T1000 (cell line): ENCODE measurements around the gene GALNT9.
"Not testable (repeated sequence)": the region's sequence is repeated elsewhere in the genome, so short reads cannot be mapped to it uniquely, and the experiment has no call there.

ENCODE experiments used
- DNase-seq: peaks from one replicate; lab custom pipeline; 2025; ENCODE audit warnings: mixed read lengths; lab: John Stamatoyannopoulos, UW

The GALNT9 gene

DNA sequence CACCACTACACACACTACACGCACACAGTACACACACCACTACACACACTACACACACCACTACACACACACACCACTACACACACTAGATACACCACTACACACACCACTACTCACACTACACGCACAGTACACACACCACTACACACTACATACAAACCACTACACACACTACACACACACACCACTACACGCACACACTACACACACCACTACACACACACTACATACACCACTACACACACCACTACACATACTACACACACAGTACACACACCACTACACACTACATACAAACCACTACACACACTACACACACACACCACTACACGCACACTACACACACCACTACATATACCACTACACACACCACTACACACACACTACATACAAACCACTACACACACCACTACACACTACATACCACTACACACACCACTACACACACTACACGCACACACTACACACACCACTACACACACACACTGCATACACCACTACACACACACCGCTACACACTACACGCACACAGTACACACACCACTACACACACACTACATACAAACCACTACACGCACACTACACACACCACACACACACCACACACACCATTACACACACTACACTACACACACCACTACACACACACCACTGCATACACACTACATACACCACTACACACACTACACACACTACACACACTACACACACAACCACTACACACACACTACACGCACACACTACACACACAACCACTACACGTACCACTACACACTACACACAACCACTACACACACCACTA lies 173.4 kb downstream of the GALNT9 start:
- DNase-seq = no peak

DNA sequence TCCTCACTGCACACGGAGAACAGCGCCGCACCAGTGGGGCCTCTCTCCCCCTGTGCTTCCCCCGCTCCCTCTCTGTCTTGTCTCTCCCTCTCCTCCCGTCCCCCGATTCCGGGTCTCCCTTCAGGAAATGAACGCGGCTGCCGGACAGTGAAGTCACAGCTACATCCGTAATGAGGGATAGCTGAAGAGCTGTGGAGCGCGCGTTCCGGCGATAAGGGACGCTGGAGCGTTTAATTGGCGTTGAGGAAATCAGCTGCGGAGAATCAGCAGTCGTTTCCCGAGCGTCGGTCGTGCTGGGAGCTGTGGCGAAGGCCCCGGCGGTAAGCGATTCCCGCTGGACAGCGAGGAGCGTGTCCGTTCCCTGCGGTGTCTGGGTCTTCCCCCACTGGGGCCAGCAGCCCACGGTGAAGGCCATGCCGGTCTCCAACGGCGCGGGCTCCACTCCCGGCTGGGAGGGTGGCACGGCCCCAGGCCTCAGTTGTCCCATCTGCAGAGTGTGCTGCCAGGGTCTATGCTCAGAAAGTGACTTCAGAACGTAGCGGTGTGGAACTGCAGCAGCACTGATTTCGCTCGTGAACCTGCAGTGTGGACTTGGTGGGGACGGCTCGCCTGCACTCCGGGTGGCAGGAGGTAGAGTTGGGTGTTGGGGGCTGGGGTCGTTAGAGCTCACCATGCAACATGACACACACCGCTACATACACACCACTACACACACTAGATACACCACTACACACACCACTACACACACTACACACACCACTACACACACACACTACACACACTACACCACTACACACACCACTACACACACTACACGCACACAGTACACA lies 174.2 kb downstream of the GALNT9 start:
- no peak for DNase-seq

DNA sequence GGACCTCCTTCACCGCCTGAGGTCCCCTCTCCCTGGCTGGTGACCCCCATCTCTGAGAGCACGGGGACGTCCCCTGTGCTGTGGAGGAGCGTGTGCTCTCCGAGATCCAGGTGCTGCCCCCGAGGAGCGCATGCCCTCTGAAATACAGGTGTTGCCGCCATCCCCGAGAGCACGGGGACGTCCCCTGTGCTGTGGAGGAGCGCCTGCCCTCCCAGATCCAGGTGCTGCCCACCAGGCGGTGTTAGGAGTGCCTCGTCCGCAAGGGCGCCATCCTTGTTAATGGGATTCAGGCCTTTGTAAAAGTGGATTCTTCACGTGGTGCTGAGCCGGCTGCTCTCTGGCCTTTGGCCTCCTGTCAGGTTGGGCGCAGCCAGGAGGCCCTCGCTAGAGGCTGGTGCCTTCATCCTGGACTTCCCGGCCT lies 175.0 kb downstream of the GALNT9 start:
- no peak for DNase-seq

DNA sequence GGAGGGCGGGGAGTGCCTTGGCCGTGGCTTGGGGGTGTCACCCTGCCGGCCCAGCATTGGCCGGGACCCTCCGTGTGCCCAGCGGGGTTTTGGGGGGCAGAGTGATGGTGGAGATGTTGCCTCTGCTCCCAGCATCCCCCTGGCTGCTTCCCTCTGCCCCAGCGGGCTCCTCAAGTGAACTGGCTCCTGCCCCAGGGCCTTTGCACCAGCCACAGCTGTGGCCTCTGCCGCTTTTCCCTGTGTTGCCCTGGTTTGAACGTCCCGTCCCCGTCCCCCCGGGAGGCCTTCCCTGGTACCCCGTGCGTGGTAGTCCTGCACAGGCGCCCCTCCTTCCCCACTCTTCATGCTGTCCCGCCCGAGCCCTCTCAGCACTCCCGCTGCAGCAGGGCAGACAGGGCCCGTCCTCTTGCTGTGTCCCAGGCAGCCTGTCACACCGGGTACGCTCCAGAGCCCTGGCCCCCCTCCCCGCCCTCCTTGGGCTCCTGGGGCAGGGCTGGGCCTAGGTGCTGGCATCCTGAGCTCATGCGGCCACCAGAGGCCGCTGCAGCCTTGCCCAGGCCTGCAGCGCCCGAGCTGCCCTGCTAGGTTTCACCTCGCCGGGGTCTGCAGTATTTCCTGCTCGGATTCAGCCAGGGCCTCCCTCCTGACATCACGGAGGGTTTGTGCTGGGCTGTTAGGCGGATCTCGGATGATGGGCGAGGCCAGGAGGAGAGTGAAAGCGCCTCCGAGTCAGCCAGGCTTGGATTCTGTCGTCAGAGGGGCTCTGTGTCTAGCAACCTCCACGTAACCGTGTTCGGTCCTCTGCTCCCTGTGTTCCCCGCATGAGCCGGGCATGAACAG lies 175.7 kb downstream of the GALNT9 start:
- peak; percentile 20 for DNase-seq

DNA sequence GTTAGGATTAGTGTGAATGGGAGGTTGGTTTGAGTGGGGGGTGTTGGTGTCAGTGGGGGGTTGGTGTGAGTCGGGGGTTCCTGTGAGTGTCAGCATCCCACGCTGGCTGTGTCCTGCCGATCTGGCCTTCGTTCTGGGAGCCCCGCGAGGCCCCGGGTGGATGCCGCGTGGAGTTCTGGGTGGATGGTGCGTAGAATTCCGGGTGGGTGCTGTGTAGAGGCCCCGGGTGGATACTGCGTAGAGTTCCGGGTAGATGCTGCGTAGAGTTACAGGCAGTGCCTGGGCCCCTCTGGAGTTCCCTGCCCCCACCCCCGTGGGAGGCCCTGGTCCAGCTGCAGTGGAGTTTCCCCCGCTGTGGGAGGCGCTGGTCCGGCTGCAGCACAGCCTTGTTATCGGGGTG lies 176.4 kb downstream of the GALNT9 start:
- DNase-seq = no peak

DNA sequence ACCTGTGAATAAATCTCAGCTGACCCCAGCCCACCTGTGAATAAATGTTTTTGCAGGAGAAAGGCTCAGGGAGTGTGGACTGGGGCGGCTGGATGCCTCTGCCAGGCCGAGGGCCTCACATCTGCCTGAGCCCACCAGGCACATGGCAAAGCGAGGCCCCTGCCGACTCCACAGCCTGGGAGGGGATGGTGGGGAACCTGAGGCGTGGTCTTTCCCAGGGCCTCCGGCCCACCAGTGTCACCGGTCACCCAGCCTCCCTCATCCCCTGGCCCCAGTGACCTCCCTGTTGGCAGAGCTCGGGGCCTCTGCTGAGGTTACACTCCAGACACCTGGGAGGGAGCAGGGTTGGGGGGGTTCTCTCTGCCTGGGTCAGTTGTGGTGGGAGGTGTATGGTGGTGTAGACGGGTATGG lies 177.0 kb downstream of the GALNT9 start:
- DNase-seq = no peak

DNA sequence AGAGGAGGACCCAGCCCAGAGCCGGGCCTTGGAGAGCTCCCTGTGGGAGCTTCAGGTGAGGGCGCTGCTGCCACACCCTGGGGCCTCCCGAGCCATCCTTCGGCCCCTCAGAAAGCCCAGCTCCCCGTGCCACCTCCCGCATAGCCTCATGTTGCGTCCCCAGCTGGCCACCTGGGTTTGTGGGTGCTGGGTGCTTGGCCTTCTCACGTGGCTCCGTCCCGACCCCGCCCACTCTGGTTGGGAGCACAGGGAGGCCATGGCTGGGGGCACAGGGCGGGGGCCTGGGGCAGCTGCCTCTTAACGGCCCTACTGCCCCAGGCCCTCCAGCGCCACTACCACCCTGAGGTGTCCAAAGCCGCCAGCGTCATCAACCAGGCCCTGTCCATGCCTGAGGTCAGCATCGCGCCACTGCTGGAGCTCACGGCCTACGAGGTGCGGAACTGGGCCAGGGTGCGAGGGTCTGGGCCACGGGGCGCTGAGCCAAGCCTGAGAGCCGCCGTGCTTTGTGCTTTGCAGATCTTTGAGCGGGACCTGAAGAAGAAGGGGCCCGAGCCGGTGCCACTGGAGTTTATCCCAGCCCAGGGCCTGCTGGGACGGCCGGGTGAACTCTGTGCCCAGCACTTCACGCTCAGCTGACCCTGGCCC lies 177.5 kb downstream of the GALNT9 start:
- DNase-seq = no peak

DNA sequence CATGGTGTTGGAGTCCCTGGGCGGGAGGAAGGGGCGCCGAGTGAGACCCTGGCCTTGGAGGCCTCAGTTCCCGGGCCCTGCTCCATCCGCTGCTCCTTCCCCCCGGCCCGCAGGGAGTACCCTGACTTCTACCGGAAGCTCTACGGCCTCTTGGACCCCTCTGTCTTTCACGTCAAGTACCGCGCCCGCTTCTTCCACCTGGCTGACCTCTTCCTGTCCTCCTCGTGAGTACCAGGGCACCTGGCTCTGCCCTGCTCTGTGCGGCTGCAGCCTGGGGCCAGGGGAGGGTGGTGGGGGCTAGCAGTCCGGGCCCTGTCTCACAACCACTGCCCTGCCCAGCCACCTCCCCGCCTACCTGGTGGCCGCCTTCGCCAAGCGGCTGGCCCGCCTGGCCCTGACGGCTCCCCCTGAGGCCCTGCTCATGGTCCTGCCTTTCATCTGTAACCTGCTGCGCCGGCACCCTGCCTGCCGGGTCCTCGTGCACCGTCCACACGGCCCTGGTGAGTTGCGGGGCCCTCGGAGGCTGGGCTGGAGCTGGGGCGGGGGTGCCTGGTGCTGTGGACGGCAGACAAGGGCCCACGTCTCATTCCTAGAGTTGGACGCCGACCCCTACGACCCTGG lies 178.1 kb downstream of the GALNT9 start:
- DNase-seq = no peak

DNA sequence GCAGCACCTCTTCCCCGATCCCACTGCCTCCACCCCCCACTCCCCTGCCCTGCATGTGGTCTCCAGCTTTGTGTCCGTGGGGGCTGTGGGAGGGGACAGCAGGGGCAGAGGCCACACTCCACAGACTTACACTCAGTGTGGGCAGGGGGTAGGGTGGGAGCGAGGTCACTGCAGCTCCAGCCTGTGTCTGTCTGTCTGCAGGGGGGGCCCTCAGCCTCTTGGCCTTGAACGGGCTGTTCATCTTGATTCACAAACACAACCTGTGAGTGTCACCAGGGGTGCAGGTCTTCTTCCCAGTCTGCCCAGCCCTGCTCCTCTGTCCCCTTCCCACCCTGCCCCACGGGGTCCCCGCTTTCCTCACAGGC lies 178.6 kb downstream of the GALNT9 start:
- no peak for DNase-seq

DNA sequence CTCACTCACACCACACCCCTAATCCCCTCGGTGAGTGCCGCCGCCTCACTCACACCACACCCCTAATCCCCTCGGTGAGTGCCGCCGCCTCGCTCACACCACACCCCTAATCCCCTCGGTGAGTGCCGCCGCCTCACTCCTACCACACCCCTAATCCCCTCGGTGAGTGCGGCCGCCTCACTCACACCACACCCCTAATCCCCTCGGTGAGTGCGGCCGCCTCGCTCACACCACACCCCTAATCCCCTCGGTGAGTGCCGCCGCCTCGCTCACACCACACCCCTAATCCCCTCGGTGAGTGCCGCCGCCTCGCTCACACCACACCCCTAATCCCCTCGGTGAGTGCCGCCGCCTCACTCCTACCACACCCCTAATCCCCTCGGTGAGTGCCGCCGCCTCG lies 179.9 kb downstream of the GALNT9 start:
- DNase-seq = not testable (repeated sequence)

DNA sequence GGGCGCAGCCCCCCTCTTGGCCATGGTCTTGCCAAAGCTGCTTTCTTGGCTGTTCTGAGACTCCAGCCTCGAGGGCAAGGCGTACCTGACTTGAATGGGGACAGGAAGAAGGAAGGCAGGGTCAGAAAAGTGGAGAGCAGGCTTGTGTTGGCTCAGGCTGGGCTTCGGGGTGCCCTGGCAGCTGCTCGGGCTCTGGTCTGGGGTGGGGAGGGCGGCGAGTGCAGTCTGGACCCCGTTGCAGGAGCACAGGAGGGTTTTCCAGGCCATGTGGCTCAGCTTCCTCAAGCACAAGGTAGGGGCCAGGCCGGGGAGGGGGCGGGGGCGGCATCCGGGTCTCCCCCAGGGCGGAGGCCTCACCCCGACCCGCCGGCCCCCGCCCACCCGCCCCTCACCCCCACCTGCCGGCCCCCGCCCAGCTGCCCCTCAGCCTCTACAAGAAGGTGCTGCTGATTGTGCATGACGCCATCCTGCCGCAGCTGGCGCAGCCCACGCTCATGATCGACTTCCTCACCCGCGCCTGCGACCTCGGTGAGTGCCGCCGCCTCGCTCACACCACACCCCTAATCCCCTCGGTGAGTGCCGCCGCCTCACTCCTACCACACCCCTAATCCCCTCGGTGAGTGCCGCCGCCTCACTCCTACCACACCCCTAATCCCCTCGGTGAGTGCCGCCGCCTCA lies 180.9 kb downstream of the GALNT9 start:
- DNase-seq = no peak

DNA sequence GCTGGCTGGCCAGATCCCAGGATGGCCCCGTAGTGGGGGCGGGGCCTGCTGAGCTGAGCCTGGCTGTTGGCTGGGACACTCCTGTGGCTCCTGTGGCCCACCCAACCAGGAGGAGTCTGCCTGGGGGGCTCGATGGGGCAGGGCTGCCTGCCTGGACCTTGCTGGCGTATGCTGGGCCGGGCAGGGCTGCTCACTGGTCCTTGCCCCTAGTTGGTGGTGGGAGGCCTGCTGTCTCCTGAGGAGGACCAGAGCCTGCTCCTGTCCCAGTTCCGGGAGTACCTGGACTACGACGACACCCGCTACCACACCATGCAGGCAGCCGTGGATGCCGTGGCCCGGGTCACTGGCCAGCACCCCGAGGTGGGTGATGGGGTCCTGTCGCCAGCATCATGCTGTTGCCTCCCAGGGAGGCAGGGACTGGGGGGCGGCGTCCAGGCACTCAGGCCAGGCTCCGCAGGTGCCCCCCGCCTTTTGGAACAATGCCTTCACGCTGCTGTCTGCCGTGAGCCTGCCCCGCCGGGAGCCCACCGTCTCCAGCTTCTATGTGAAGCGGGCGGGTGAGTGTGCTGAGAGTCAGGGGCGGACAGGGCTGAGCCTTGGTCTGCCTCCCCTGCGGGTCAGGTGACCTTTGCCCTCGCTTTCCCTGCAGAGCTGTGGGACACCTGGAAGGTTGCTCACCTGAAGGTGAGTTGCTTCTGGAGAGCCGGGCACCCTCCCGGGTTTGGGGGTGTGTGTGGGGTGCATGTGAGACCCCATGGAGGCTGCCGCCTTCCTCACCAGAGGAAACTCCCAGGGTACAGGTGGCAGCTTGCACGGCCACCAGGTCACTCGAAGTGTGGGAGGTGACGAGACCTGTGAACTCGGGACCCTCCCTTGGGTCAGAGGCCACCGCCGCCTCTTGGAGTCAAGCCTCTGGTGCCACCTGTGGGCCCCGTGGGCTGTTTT lies 181.7 kb downstream of the GALNT9 start:
- no peak for DNase-seq

DNA sequence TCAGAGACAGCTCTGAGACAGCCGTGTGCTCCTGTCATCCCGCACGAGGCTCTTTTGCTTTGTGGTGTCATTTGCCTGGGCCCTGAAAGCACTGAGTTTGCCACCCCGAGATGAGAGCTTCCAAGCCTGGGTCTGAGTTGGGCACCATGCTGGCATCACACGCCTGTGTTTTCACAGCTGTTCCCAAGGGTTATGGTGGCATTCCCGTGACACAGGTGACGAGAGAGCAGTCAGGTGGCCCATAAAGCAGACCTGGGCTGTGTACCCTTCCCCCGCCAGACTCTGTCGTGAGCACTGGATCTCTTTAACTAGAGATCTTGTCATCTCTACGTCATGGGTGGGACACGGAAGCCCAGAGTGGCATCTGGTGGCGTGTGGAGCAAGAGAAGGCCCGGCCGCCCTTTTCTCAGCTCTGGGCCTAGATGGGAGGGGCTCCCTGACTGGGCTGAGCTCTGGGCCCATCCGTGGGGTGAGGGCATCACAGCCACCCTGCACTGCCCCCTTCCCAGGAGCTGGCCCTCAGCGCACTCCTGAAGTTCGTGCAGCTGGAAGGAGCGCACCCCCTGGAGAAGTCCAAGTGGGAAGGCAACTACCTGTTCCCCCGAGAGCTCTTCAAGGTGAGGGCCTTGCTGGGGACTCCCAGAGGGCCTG lies 182.5 kb downstream of the GALNT9 start:
- no peak for DNase-seq
